ENCODE data around the gene SCEL.

DNA sequence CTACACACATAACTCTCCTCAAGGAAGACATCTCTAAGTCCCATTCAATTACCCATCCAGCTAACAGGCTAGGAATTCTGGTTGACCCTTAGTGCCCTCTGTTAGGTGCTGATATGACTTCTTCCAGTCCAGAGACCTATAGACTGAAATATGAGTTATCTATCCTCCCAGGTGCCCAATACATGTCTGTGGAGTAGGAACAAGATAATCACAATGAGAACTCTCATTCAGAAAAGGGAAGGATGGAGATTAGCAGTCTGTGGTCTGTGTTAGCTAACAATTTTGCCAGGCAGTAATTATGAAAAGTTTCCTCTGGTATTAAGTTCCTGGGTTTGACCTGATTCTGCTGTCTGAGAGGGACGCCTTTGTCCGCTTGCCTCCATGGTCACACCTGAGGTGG, 117.8 kb downstream of the SCEL start:
- TF ChIP-seq, protein P1, sequence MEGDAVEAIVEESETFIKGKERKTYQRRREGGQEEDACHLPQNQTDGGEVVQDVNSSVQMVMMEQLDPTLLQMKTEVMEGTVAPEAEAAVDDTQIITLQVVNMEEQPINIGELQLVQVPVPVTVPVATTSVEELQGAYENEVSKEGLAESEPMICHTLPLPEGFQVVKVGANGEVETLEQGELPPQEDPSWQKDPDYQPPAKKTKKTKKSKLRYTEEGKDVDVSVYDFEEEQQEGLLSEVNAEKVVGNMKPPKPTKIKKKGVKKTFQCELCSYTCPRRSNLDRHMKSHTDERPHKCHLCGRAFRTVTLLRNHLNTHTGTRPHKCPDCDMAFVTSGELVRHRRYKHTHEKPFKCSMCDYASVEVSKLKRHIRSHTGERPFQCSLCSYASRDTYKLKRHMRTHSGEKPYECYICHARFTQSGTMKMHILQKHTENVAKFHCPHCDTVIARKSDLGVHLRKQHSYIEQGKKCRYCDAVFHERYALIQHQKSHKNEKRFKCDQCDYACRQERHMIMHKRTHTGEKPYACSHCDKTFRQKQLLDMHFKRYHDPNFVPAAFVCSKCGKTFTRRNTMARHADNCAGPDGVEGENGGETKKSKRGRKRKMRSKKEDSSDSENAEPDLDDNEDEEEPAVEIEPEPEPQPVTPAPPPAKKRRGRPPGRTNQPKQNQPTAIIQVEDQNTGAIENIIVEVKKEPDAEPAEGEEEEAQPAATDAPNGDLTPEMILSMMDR (IDR thresholded peaks at IDR 0.05; ENCODE audit: poor library complexity) = no peak
- TF ChIP-seq EZH2 (IDR thresholded peaks at IDR 0.05; ENCODE audit: borderline replicate concordance) = no peak
- no peak for TF ChIP-seq EZH2phosphoT487 (IDR thresholded peaks at IDR 0.05; ENCODE audit: low read depth, severe bottlenecking, unreplicated experiment)

Measured in hepatocyte (in vitro differentiated cells).